ENCODE results near the gene FBXO31.
A peak's percentile ranks its signal among the peaks of the same experiment; 100 is the strongest.

FBXO31 gene

GRCh38 chr16:87324411-87325275, 58.9 kb downstream of the FBXO31 start:
- H3K27me3 ChIP-seq, result no peaks in the 10 kb centered on the region
- no peaks in the 10 kb centered on the region for H3K9me3 ChIP-seq
- no peak for DNase-seq
- peak; percentile 60 to 82 for TF ChIP-seq CTCF (IDR thresholded peaks at IDR 0.05)
- no peak overlapping the region for H3K27ac ChIP-seq
- peaks cover 2 to 39% (median 23%) of the 10 kb centered on the region in 3 donors for H3K36me3 ChIP-seq
- no peak overlapping the region for H3K4me3 ChIP-seq
- H3K4me1 ChIP-seq, result peaks cover 0 to 4% (median 0%) of the 10 kb centered on the region in 4 donors
- intact Hi-C loops (cut with DNase I; ENCODE audit: low total_unique reads), result no loop called here

GRCh38 chr16:87323727-87324410, 59.7 kb downstream of the FBXO31 start:
- intact Hi-C loops (cut with DNase I; ENCODE audit: low total_unique reads), result no loop called here
- Histone ChIP-seq H3K4me3 (no peak overlapping the region), H3K27ac (no peak overlapping the region), H3K36me3 (peaks cover 0 to 31% (median 17%) of the 10 kb centered on the region in 3 donors), H3K27me3 (no peaks in the 10 kb centered on the region), H3K4me1 (peaks cover 0 to 4% (median 0%) of the 10 kb centered on the region in 4 donors), H3K9me3 (no peaks in the 10 kb centered on the region)
- no peak for DNase-seq
- no peak for TF ChIP-seq CTCF (IDR thresholded peaks at IDR 0.05)

- H3K36me3 ChIP-seq, result peaks cover 0 to 23% (median 11%) of the 10 kb centered on the region in 3 donors
- intact Hi-C loops (cut with DNase I; ENCODE audit: low total_unique reads), result no loop called here
- DNase-seq, result no peak
- no peak overlapping the region for H3K27ac ChIP-seq
- no peaks in the 10 kb centered on the region for H3K27me3 ChIP-seq
- TF ChIP-seq CTCF (IDR thresholded peaks at IDR 0.05), result no peak
- no peaks in the 10 kb centered on the region for H3K9me3 ChIP-seq
- H3K4me3 ChIP-seq, result no peak overlapping the region
- peaks cover 0 to 12% (median 6%) of the 10 kb centered on the region in 4 donors for H3K4me1 ChIP-seq
Measured at GRCh38 chr16:87322833-87323726, 60.5 kb downstream of the FBXO31 start.

GRCh38 chr16:87322360-87322759, 61.2 kb downstream of the FBXO31 start:
- Histone ChIP-seq H3K27me3 (no peaks in the 10 kb centered on the region), H3K4me1 (peaks cover 0 to 15% (median 8%) of the 10 kb centered on the region in 4 donors), H3K36me3 (peaks cover 0 to 16% (median 4%) of the 10 kb centered on the region in 3 donors), H3K9me3 (no peaks in the 10 kb centered on the region), H3K27ac (no peak overlapping the region), H3K4me3 (no peak overlapping the region)
- no peak for DNase-seq
- no peak for TF ChIP-seq CTCF (IDR thresholded peaks at IDR 0.05)
- intact Hi-C loops (cut with DNase I; ENCODE audit: low total_unique reads), result no loop called here
